OCI-LY7 (cell line): Measurements from ENCODE around the gene MPC2. TPM values are rescaled to one million over a fixed set of nuclear protein-coding genes. Genes with fewer than 3 reads are reported as not detected.

Experiments
- Bru-seq: library from RNA; stranded (reverse); fragments of 400-500 nt; gene quantifications from one replicate; lab custom pipeline; 2021; lab: Mats Ljungman, UMichigan
- BruChase-seq, 2 experiments: library from RNA; stranded (reverse); fragments of 400-500 nt; gene quantifications; one replicate each; lab custom pipeline; 2021; lab: Mats Ljungman, UMichigan
- BruUV-seq: library from RNA; stranded (reverse); fragments of 400-500 nt; replicated peaks from 2 replicates; lab custom pipeline; 2021; lab: Mats Ljungman, UMichigan
- CTCF ChIA-PET: fragments of 300-600 bp; sonication (Branson Sonifier 250); formaldehyde crosslinking; loops from one replicate; lab custom pipeline; 2022; ENCODE audit warnings: antibody characterized with exemption; ENCODE audit not compliant: unreplicated experiment; lab: Charles Lee
- POLR2A ChIA-PET: fragments of 300-600 bp; sonication (Branson Sonifier 250); formaldehyde crosslinking; loops from one replicate; lab custom pipeline; 2022; ENCODE audit warnings: antibody characterized with exemption; lab: Charles Lee
- DNase-seq: peaks from one replicate; pipeline ENCODE4 v3.0.0-alpha.2; 2015; ENCODE audit warnings: low spot score
- H2AFZ ChIP-seq: fragments of 200-600 bp; sonication (generic), shearing (Covaris generic); 2 replicates; pipeline ENCODE4 v1.6.1; 2014; ENCODE audit warnings: mild to moderate bottlenecking, antibody characterized with exemption, low read length, moderate library complexity
- H3K27ac ChIP-seq: fragments of 200-600 bp; sonication (generic); 2 replicates; pipeline ENCODE4 v1.5.1; 2014; ENCODE audit warnings: mixed run types, low read depth, mild to moderate bottlenecking, moderate library complexity, low read length, inconsistent platforms; ENCODE audit not compliant: poor library complexity, severe bottlenecking
- H3K36me3 ChIP-seq: fragments of 200-600 bp; sonication (generic); 2 replicates; pipeline ENCODE4 v1.6.1; 2014; ENCODE audit warnings: mild to moderate bottlenecking, antibody characterized with exemption, low read length, moderate library complexity, mixed read lengths; ENCODE audit not compliant: insufficient read depth
- H3K4me1 ChIP-seq: fragments of 200-600 bp; sonication (generic); 2 replicates; pipeline ENCODE4 v1.5.1; 2014; ENCODE audit warnings: mild to moderate bottlenecking, low read length; ENCODE audit not compliant: insufficient read depth, poor library complexity, severe bottlenecking
- H3K4me2 ChIP-seq: fragments of 200-600 bp; sonication (generic); 2 replicates; pipeline ENCODE4 v1.6.1; 2014; ENCODE audit warnings: mild to moderate bottlenecking, low read length
- H3K4me3 ChIP-seq: fragments of 200-600 bp; sonication (generic); 2 replicates; pipeline ENCODE4 v1.5.1; 2014; ENCODE audit warnings: mild to moderate bottlenecking, low read depth, low read length; ENCODE audit not compliant: poor library complexity, severe bottlenecking
- H3K79me2 ChIP-seq: fragments of 200-600 bp; sonication (generic); 2 replicates; pipeline ENCODE4 v1.6.1; 2016; ENCODE audit warnings: low read depth, mild to moderate bottlenecking, low read length, moderate library complexity, mixed read lengths; ENCODE audit not compliant: insufficient read depth
- H3K9me2 ChIP-seq: fragments of 200-600 bp; sonication (generic); 2 replicates; pipeline ENCODE4 v1.6.1; 2016; ENCODE audit warnings: mild to moderate bottlenecking, low read length, mixed read lengths; ENCODE audit not compliant: insufficient read depth
- H3K9me3 ChIP-seq: fragments of 200-600 bp; sonication (generic); 2 replicates; pipeline ENCODE4 v1.6.1; 2014; ENCODE audit warnings: mild to moderate bottlenecking, mixed run types, low read length, mixed read lengths
- H4K20me1 ChIP-seq: fragments of 200-600 bp; sonication (generic); 2 replicates; pipeline ENCODE4 v1.6.1; 2014; ENCODE audit warnings: mild to moderate bottlenecking, antibody characterized with exemption, low read length, moderate library complexity, mixed read lengths; ENCODE audit not compliant: insufficient read depth
- EZH2phosphoT487 ChIP-seq: fragments of 200-600 bp; sonication (generic); IDR thresholded peaks from 2 replicates; pipeline ENCODE4 v1.6.1; 2018; ENCODE audit warnings: low read depth, borderline replicate concordance, mild to moderate bottlenecking, mixed run types, antibody characterized with exemption, low read length, moderate library complexity, mixed read lengths
- intact Hi-C: fragments of 100-400 bp; cut with micrococcal nuclease; formaldehyde crosslinking; loops from one replicate; pipeline ENCODE4 v1.10.0; 2022; ENCODE audit not compliant: unreplicated experiment
- long read RNA-seq: library from polyadenylated mRNA; stranded (forward); transcript quantifications from one replicate; pipeline ENCODE4 v2.0.0, GENCODE V29; 2022
- total RNA-seq, 2 experiments: library from RNA; depleted of rRNA in 1 of 2; stranded (reverse); fragments of >200 nt in 1 of 2; shearing (Covaris generic) in 1 of 2; gene quantifications; 2 replicates each; pipeline ENCODE4 v1.2.3, GENCODE V29; 2014 to 2022
- TF ChIP-seq, protein P1 (sequence below): fragments of 200-600 bp; sonication (generic); conservative IDR thresholded peaks from 2 replicates; pipeline ENCODE4 v1.5.1; 2014; ENCODE audit warnings: mild to moderate bottlenecking, antibody characterized with exemption, low read length, moderate library complexity, mixed read lengths

The MPC2 gene
- 19.4 and 31.1 TPM in 2 replicates for total RNA-seq (2014; rRNA removed; shearing (Covaris generic))
- total RNA-seq (2022), result 56.4 and 65.1 TPM in 2 replicates
- percentile 75 among the genes with signal in this experiment for Bru-seq, nascent RNA
- percentile 74 among the genes with signal in this experiment for BruChase-seq, experiment 1, labeled RNA remaining after a 6-hour chase
- percentile 65 among the genes with signal in this experiment for BruChase-seq, experiment 2, labeled RNA remaining after a 2-hour chase
- long read RNA-seq, transcript MPC2-202 (5 exons, 2,177 nt), result major isoform, 68 of 88 reads
- long read RNA-seq, partial matches to known transcripts, result 2 of 88 reads
- long read RNA-seq, other reads (novel, unspliced or antisense), result 15 of 88 reads

DNA sequence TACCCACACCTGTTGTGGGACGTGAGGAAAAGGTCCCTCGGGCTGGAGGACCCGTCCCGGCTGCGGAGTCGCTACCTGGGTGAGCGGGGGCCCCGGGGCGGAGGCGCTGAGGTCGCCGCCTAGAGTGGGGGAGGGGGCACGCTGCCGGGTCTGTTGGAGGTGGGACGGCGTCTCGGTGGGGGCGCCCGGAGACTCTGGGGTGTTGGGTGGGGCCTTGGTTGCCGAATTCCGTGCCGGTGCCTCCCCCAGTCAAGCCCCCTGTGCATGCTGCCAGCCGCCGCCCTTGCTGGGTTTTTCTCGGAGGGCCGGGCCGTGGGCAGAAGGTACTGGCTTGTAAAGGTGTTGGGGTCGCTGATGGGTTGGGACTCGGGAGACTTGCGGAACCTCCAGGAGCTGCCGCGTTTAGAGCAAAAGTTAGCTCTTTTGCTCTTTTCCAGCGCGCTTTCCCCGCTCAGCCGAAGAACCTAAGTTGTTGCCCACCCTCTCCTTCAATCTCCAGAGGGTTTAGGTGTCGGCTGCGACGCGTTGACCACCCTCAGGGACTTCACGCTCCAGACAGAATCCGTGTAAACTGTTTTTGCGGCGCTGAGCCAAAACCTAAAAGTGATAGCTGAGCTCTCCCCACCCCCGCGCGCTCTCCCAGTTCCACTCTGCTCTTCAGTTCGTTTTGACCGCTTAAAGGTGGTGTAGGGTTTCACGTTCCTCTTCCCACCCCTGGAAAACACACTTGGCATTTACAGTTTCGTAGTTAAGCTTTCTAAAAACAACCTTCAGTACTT lies at the start of gene MPC2:
Gene MPC2, minus strand, starts transcription at position 143 of the 779 bp plus-strand sequence. CDS start 1,231 bp downstream, outside the sequence.
- peak; percentile 71 for DNase-seq

DNA sequence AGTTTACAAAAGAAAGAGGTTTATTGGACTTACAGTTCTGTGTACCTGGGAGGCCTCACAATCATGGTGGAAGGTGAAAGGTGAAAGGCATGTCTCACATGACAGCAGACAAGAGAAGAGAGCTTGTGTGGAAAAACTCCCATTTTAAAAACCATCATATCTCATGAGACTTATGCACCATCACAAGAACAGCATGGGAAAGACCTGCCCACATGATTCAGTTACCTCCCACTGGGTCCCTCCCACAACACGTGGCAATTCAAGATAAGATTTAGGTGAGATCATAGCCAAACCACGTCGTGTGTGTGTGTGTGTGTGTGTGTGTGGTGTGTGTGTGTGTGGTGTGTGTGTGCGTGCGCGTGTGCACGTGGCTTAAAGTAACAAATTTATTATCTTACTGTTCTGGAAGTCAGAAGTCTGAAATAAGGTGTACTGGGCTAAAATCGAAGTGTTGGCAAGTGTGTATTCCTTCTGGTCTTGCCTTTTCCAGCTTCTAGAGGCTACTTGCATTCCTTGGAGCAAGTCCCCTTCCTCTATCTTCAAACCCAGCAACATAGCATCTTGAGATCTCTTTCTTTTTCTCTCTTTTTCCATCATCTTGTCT lies 48.1 kb upstream of the MPC2 start:
- Histone ChIP-seq H3K4me2 (no peak overlapping the region), H3K27ac (no peak overlapping the region), H3K79me2 (no peaks in the 10 kb centered on the region), H3K9me2 (no peaks in the 10 kb centered on the region), H2AFZ (no peak overlapping the region), H3K4me1 (no peaks in the 10 kb centered on the region), H3K36me3 (0 out of 2 replicates have a peak, but pooled peaks cover 5% of the 10 kb centered on the region), H4K20me1 (no peaks in the 10 kb centered on the region), H3K9me3 (no peaks in the 10 kb centered on the region), H3K4me3 (no peak overlapping the region)
- intact Hi-C loops, result no loop called here
- no peak for TF ChIP-seq EZH2phosphoT487
- TF ChIP-seq, protein P1, sequence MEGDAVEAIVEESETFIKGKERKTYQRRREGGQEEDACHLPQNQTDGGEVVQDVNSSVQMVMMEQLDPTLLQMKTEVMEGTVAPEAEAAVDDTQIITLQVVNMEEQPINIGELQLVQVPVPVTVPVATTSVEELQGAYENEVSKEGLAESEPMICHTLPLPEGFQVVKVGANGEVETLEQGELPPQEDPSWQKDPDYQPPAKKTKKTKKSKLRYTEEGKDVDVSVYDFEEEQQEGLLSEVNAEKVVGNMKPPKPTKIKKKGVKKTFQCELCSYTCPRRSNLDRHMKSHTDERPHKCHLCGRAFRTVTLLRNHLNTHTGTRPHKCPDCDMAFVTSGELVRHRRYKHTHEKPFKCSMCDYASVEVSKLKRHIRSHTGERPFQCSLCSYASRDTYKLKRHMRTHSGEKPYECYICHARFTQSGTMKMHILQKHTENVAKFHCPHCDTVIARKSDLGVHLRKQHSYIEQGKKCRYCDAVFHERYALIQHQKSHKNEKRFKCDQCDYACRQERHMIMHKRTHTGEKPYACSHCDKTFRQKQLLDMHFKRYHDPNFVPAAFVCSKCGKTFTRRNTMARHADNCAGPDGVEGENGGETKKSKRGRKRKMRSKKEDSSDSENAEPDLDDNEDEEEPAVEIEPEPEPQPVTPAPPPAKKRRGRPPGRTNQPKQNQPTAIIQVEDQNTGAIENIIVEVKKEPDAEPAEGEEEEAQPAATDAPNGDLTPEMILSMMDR, result no peak
- ChIA-PET CTCF (no interaction called here), POLR2A (no interaction called here)
- no peak for DNase-seq
- BruUV-seq, result no TSS peak

More for the DNA sequence above, at the start of gene MPC2:
- peak within 1 kb of the TSS; percentile 90 for H3K4me3 ChIP-seq
- CTCF ChIA-PET, result no interaction called here
- H2AFZ ChIP-seq, result peak within 1 kb of the TSS; percentile 43
- H3K9me3 ChIP-seq, result no peaks in the 10 kb centered on the region
- peaks cover 22% of the 10 kb centered on the region for H3K4me1 ChIP-seq
- peak within 1 kb of the TSS; percentile 97 for H3K4me2 ChIP-seq
- POLR2A ChIA-PET, result interaction anchor here (0.7 to 1.3 kb wide), 8 partner anchors 8 to 717 kb away, joined by 3 to 7 read pairs (median 3); partner anchors contain the start of gene POU2F1
- H4K20me1 ChIP-seq, result peaks cover 8% of the 10 kb centered on the region; the same call in 1 of the 2 replicates
- peak within 1 kb of the TSS; percentile 89 for H3K27ac ChIP-seq
- intact Hi-C loops, result loop anchor here (2.0 to 5.0 kb wide), 5 partner anchors 222 to 715 kb away; partner anchors contain the start of genes POU2F1, SFT2D2 and TIPRL
- H3K79me2 ChIP-seq, result peaks cover 79% of the 10 kb centered on the region
- no peaks in the 10 kb centered on the region for H3K9me2 ChIP-seq
- no peaks in the 10 kb centered on the region for H3K36me3 ChIP-seq
- TF ChIP-seq, protein P1, result no peak
- no peak for TF ChIP-seq EZH2phosphoT487
- no TSS peak for BruUV-seq
